Mesothelial cell of epicardium (in vitro differentiated cells): ENCODE measurements around the gene VRK2. TPM values are rescaled to one million over a fixed set of nuclear protein-coding genes. Genes with fewer than 3 reads are reported as not detected.

Experiments used
- DNase-seq, 2 experiments: peaks; one replicate each; pipeline ENCODE4 v3.0.0; 2021; ENCODE audit warnings: low spot score in 2 of 2; ENCODE audit not compliant: unreplicated experiment in 2 of 2
- H3K27ac Mint-ChIP-seq: 2 replicates; pipeline ENCODE4 v1.8.0; 2021; ENCODE audit warnings: mixed read lengths
- H3K27me3 Mint-ChIP-seq: 2 replicates; pipeline ENCODE4 v1.8.0; 2021; ENCODE audit warnings: low read depth, mixed read lengths
- H3K36me3 Mint-ChIP-seq: 2 replicates; pipeline ENCODE4 v1.8.0; 2021; ENCODE audit warnings: mixed read lengths
- H3K4me1 Mint-ChIP-seq: 2 replicates; pipeline ENCODE4 v1.8.0; 2021; ENCODE audit warnings: mixed read lengths
- H3K4me3 Mint-ChIP-seq: 2 replicates; pipeline ENCODE4 v1.8.0; 2021; ENCODE audit warnings: mild to moderate bottlenecking, moderate library complexity, mixed read lengths
- H3K9me3 Mint-ChIP-seq: 2 replicates; pipeline ENCODE4 v1.8.0; 2021; ENCODE audit warnings: mixed read lengths
- CTCF ChIP-seq: fragments of 200-600 bp; sonication (generic); IDR thresholded peaks from one replicate; pipeline ENCODE4 v1.5.0; 2021; ENCODE audit warnings: antibody characterized with exemption; ENCODE audit not compliant: unreplicated experiment
- total RNA-seq: library from RNA; stranded (reverse); gene quantifications from 3 replicates; pipeline ENCODE4 v1.2.1, GENCODE V29; 2021

The VRK2 gene
- total RNA-seq, 1 donor from 2014 or later, result 22.9 TPM

- DNase-seq, result no peak
Measured at GRCh38 chr2:58098254-58099095, 51.9 kb downstream of the VRK2 start.

GRCh38 chr2:58099096-58099769, 52.6 kb downstream of the VRK2 start:
- DNase-seq, result no peak
- H3K27me3 Mint-ChIP-seq, result no peaks in the 10 kb centered on the region

More at GRCh38 chr2:58098254-58099095, 51.9 kb downstream of the VRK2 start:
- H3K9me3 Mint-ChIP-seq, result peaks cover 21% of the 10 kb centered on the region
- no peak overlapping the region for H3K4me3 Mint-ChIP-seq
- peaks cover 3% of the 10 kb centered on the region for H3K4me1 Mint-ChIP-seq
- H3K36me3 Mint-ChIP-seq, result peaks cover 20% of the 10 kb centered on the region
- H3K27me3 Mint-ChIP-seq, result no peaks in the 10 kb centered on the region
- no peak for TF ChIP-seq CTCF
- no peak overlapping the region for H3K27ac Mint-ChIP-seq

GRCh38 chr2:58101500-58101899, 54.9 kb downstream of the VRK2 start:
- H3K27me3 Mint-ChIP-seq, result no peaks in the 10 kb centered on the region

More at GRCh38 chr2:58099096-58099769, 52.6 kb downstream of the VRK2 start:
- H3K4me1 Mint-ChIP-seq, result peaks cover 3% of the 10 kb centered on the region
- H3K27ac Mint-ChIP-seq, result no peak overlapping the region
- TF ChIP-seq CTCF, result no peak
- no peak overlapping the region for H3K4me3 Mint-ChIP-seq
- peaks cover 20% of the 10 kb centered on the region for H3K9me3 Mint-ChIP-seq
- peaks cover 17% of the 10 kb centered on the region for H3K36me3 Mint-ChIP-seq

GRCh38 chr2:58106896-58107295, 60.3 kb downstream of the VRK2 start:
- DNase-seq, result no peak
- no peak overlapping the region for H3K4me3 Mint-ChIP-seq
- peaks cover 12% of the 10 kb centered on the region for H3K36me3 Mint-ChIP-seq
- no peaks in the 10 kb centered on the region for H3K4me1 Mint-ChIP-seq
- no peak overlapping the region for H3K27ac Mint-ChIP-seq
- TF ChIP-seq CTCF, result no peak
- H3K9me3 Mint-ChIP-seq, result peaks cover 15% of the 10 kb centered on the region
- H3K27me3 Mint-ChIP-seq, result no peaks in the 10 kb centered on the region

More at GRCh38 chr2:58101500-58101899, 54.9 kb downstream of the VRK2 start:
- Mint-ChIP-seq H3K4me3 (no peak overlapping the region), H3K36me3 (peaks cover 7% of the 10 kb centered on the region), H3K9me3 (peaks cover 8% of the 10 kb centered on the region), H3K4me1 (peaks cover 3% of the 10 kb centered on the region), H3K27ac (no peak overlapping the region)
- DNase-seq, result no peak
- TF ChIP-seq CTCF, result no peak

- Mint-ChIP-seq H3K27me3 (no peaks in the 10 kb centered on the region), H3K27ac (no peak overlapping the region), H3K4me3 (no peak overlapping the region), H3K9me3 (peaks cover 15% of the 10 kb centered on the region), H3K36me3 (peaks cover 11% of the 10 kb centered on the region), H3K4me1 (no peaks in the 10 kb centered on the region)
- DNase-seq, result no peak
- TF ChIP-seq CTCF, result no peak
Measured at GRCh38 chr2:58107803-58108710, 61.5 kb downstream of the VRK2 start.
